Right kidney (tissue), 9 donors: ENCODE data around the gene OR5M10.
"Not testable (repeated sequence)": the region's sequence is repeated elsewhere in the genome, so short reads cannot be mapped to it uniquely, and the experiment has no call there.

ENCODE experiments used
- DNase-seq: peaks from one replicate; pipeline ENCODE4 v3.0.0-alpha.2; 2016
- long read RNA-seq, 8 donors: transcript quantifications; one replicate each; lab custom pipeline, GENCODE V29; 2026

OR5M10 gene
- long read RNA-seq, donor 1 = 0 reads
- long read RNA-seq, donor 2 = 0 reads
- long read RNA-seq, donor 3 = 0 reads
- long read RNA-seq, donor 4 = 0 reads
- long read RNA-seq, donor 5 = 0 reads
- long read RNA-seq, donor 6 = 0 reads
- long read RNA-seq, donor 7 = 0 reads
- long read RNA-seq, donor 8 = 0 reads

DNA sequence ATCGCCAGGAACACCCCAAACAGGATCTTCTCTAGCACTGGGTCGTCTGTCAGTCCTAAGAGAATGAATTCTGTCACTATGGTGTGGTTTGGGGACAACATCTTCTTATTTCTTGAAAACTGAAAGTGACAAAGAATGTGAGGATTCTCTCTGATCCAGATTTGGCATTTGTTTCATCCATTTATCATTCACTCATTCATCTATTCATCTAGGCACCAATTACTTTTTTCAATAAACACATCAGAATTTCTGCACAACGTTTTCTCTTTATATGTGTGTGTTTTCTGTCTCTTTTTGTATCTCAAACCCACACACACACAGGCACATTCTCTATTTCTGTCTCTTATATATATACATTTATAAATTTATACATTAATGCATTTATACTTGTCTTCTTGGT lies at the start of gene OR5M10:
TSS of gene OR5M10 (minus strand) at position 101 of the 400 bp plus-strand sequence. CDS start at position 101, 0 bp downstream.
- no peak for DNase-seq

DNA sequence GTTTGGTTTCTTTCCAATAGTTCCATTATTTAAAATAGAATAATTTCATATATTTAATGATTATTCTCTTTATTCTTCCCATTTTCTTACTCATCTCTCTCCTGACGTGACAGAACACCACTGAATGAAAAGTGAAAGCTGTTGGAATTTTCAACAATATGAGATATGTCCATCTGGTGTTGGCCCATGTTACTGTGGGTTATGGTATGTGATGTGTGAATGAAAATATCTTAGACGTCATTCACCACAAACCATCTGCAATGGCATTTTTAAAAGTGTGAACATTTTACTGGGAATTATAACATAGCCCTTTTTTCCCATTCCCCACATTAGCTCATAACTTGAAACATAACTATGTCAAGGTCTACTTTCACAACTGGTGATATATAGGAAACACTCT lies 48.4 kb upstream of the OR5M10 start:
- no peak for DNase-seq

DNA sequence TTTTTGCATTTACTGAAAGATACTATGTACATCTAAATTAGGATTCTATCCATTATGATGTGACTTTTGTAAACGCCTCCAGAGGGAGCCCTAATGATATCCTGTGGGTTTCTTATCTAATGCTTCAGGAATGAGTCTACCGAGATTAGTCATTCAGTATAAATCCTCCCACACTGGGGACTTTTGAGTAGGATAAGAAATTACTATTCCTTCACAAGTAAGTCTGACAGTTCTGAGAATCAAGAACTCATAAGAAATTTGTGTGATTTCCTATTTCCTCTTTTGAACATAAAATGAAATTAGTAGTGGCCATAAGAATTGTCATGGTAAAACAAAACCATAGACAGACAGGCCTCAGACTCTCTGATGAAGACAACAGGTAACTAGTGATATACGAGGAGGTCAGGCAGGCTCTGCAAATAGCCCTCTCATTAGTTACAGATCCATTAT lies 47.2 kb upstream of the OR5M10 start:
- no peak for DNase-seq

DNA sequence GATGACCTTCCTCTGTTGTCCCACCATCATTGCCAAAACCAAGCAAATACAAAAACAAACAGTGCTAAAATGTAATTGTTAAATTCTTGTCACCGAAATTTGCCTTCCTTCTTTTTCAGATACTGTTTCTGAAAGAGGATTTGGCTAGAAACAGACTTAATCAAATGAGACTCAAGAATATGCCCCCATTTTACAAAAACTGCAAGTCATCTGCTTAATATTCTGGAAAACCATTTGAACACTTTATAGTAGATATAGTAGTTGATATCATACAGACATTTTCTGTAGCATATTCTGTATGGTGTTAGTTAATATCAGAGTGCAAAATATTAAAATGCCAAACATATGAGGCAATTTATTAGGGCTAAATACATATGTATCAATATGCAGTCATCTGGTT lies 33.7 kb upstream of the OR5M10 start:
- no peak for DNase-seq

DNA sequence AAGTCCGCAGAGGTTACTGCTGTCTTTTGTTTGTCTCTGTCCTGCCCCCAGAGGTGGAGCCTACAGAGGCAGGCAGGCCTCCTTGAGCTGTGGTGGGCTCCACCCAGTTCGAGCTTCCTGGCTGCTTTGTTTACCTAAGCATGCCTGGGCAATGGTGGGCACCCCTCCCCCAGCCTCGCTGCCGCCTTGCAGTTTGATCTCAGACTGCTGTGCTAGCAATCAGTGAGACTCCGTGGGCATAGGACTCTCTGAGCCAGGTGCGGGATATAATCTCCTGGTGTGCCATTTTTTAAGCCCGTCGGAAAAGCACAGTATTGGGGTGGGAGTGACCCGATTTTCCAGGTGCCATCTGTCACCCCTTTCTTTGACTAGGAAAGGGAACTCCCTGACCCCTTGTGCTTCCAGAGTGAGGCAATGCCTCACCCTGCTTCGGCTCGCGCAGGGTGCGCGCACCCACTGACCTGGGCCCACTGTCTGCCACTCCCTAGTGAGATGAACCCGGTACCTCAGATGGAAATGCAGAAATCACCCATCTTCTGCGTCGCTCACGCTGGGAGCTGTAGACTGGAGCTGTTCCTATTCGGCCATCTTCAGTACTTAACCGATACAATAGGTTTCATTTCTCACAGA lies 14.7 kb upstream of the OR5M10 start:
- not testable (repeated sequence) for DNase-seq

DNA sequence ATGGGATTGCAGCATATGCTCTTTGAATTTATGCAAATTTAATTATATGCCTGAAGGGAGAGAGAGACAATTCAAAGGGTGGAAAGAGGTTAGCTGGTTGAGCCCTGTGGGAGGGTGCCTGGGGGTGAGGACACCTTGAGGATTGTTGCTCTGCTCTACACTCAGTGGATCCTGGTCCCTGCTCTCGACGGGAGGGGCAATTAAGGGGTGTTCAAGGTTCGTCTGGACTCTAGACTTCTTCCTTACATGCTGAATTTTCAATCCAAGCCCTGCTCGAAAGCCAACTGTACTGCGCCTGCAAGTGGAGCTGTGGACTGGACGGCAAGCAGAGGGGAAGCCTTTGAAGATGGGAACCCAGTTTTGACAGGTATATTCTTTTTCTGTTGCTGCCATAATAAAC lies 18.9 kb downstream of the OR5M10 start:
- no peak for DNase-seq

DNA sequence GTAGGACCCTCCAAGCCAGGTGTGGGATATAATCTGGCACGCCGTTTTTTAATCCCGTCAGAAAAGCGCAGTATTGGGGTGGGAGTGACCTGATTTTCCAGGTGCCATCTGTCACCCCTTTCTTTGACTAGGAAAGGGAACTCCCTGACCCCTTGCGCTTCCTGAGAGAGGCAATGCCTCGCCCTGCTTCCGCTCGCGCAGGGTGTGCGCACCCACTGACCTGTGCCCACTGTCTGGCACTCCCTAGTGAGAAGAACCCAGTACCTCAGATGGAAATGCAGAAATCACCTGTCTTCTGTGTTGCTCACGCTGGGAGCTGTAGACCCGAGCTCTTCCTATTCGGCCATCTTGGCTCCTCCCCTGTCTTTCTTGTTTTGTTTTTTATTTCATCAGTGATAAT lies 22.8 kb downstream of the OR5M10 start:
- not testable (repeated sequence) for DNase-seq

DNA sequence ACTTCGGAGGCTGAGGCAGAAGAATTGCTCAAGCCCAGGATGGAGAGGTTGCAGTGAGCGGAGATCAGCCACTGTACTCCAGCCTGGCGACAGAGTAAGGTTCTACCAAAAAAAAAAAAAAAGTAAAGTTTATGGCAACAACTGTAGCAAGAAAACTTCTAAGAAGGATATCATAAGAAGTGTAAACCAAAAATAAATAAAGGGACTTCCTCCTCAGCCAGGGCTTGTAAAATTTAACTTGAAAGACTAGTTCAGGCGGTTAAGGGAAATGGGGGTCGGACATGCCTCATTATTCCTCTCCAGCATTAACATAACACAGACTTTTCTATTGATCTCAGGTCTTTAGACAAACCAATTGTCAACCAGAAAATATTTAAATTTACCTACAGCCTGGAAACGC lies 32.0 kb downstream of the OR5M10 start:
- DNase-seq = no peak

DNA sequence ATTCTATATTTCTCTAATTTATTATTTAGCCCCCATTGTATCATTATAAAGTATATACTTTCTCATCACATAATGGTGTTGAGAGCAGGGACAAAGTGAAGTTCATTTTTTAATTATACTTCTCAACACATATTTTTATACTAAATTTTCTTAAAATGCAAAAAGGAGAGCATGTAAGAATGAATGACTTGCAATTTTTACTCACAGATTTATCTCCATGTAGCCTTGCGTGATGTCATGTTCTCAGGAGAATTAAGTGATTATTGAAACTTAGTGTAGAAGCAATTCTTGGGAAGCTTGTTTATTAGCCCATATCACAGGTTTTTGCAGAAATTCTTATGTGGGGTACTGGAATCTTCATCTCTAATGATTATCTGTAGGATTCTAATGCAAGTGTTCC lies 33.8 kb downstream of the OR5M10 start:
- DNase-seq = no peak

DNA sequence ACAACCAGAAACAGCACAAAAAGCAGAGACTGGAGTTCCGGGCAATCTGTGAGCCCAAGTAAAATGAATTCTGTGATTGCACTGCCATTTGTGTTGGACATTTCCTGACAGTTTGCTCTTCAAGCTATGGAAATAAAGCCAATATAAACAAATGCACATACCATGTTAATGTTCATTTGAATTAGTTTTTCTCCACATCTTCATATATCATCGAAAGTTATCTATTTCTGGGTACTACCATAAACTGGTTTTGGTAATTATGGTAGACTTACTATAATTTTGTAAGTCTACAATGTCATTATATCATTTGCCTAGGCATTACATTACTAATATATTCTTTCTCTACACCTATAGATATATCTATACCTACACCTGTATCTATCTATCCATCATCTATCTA lies 34.4 kb downstream of the OR5M10 start, which contains the start of gene OR5M11:
TSS of gene OR5M11 (minus strand) at position 101 of the 400 bp plus-strand sequence. CDS start at position 101, 0 bp downstream.
- DNase-seq = no peak

DNA sequence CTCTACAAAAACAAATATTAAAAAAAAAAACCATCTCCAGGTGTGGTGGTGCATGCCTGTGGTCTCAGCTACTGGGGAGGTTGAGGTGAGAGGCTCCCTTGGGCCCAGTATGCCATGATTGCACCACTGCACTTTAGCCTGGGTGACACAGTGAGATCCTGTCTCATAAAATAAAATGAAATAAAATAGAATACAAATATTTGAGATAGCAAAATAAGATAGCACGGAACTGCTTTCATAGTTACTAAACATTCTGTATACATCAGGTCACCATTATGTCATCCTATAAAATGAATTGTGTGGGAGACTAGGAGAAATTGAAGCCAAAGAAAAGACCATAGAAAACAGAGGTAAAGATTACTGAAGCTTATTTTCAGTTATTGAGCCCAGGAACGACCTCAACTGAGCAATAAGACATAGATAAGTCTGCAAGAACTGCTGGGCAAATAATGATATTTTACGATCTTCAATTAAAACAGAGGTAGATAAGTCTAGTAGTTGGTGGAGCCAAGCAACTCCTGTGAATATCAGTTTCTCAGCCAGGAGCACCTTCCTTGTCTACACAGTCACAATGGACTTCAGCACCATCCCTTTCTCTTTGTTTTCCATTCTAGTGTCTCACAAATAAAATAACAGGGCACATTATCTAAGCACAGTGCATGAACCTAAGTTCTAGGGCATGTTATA lies 44.3 kb downstream of the OR5M10 start:
- DNase-seq = no peak

DNA sequence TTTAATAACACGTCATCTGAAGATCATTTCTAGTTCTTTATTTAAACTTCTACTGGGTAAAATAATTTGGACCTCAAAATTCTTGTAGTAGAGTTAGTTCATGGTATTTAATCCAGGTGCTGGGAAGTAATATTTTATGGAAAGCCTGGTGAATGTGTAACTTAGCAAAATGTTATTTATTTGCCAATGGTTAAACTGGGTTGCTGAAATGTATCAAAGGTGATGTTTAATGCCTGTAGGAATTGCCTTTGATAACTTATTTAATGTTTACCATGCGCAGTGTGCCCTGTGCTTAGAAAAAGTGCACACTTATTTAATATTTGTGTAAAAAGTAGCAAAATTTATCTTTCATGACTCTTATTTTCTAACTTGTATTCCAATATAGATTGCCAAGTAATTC lies 45.7 kb downstream of the OR5M10 start:
- DNase-seq = no peak
